HG03565 (cell line): Measurements from ENCODE around the gene RBM20.

Experiments
- ATAC-seq: cut with Tn5 transposase; IDR thresholded peaks from one replicate; pipeline ENCODE4 v1.9.1; 2021; ENCODE audit warnings: mild to moderate bottlenecking, moderate library complexity; ENCODE audit not compliant: unreplicated experiment

The RBM20 gene

DNA sequence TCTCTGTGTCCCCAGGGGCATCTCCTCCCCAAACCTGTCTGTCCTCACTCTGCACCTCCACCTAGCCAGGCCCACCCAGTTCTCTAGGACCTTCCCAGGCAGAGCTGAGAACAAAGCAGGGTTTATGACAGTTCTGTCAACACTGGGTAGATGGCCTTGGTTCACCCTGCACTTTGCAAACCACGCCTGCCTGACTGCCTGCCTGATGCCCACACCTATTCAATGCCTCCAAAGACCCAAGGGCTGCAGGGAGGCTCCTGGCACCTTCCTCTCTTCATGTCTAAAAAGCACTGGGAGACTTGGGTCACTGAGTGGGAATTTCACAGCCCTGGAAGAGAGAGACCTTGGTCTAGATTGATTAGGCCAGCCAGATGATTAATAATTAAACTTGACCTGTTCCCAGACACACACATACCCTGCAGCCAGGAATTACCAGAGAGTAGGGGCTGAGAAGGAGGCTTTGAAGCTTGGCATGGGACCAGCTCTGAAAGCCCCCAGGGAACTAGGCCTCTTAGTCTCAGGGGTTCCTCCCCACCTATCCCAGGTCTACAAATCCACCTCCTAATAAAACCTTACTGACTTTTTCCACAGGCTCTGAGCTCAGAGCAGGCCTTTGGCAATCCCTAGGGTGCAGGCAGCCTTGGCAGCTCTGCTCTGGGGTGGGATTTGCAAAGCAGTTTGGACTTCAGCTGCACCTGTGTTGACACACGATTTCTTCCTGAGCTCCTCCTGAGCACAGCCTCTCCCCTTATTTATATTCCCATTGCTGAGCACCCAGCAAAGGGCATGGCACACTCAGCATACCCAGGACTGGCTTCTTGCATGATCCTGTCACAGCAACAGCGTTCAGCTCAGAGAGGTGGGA is 201.9 kb downstream of the RBM20 start:
- no peak for ATAC-seq

DNA sequence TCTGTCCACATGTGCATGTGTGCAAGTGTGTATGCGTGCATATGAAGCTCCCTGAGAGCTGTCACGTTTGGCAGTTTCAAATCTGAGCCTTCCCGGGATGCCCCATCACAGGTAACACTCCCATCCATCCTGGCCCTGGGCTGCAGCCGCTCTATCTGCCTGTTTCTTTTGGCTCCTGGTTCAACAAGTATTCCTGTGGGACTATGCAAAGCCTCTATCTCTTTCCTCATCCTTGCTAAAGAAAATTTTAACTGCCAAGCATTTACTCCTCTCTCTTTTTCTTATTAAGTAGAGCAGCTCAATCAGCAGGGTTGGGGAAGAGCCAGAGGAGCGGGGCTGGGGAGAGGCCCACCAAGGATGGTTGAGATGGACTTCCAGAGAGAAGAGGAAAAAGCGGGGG is 203.2 kb downstream of the RBM20 start:
- ATAC-seq, result no peak

- ATAC-seq, result no peak
Measured at GRCh38 chr10:110848106-110848505, 204.0 kb downstream of the RBM20 start.

GRCh38 chr10:110850099-110850498 is 206.0 kb downstream of the RBM20 start:
- no peak for ATAC-seq

DNA sequence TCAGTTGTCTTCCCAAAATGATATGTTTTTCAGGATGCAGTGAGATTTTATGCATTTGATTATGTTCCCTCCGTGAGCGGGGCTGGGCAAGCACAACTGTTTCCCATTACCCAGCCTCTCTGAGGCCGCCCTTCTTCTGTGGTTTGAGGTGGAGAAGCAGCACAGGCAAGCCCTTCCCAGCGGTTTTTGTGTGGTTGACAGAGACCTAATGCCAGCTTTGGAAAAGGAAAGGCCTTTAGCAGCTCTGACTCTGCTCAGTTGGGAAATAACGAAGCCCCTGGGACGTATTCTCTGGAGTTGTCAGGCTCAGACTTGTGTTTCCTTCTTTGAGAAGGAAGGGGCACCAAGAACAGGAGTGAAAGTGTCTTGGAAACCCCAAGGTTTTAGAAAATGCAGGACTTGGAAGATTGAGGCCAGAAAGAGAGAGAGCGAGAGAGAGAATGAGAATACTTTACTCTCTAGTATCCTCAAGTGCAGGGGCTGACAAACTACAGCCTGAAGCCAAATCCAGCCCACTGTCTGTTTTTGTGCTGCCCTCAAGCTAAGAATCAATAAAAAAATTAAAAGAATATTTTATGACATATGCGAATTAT is 207.0 kb downstream of the RBM20 start:
- no peak for ATAC-seq

GRCh38 chr10:110852255-110852896 is 208.2 kb downstream of the RBM20 start:
- ATAC-seq, result no peak

GRCh38 chr10:110852947-110853346 is 208.8 kb downstream of the RBM20 start:
- ATAC-seq, result no peak

DNA sequence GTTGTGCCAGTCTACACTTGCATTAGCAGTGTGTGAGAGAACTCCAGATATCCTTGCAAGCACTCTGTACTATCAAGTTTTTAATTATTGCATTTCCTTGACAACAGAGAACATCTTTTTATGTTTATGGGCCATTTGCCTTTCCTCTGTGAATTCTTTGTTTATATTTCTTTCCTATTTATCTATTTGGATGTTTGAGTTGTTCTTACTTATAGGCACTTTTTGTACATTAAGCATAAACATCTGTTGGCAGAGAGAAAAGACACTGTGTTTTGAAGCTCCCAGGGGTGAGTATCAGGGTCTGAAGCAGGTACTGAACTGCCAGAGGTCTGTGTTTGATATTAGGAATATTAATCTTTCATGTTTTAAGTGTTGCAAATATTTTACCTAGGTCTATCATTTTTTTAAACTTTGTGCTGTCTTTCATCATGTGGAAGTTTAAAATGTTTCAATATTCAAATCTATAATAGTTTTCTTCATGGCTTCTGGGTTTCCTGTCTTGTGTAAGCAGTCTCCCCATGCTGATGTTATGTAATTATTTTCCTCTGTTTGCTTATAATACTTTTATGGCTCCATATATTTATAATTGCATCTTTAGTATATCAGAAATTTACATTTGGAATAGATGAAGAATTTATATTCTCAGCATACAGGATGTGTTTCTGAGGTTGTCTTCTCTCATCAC is 209.9 kb downstream of the RBM20 start:
- ATAC-seq, result no peak

DNA sequence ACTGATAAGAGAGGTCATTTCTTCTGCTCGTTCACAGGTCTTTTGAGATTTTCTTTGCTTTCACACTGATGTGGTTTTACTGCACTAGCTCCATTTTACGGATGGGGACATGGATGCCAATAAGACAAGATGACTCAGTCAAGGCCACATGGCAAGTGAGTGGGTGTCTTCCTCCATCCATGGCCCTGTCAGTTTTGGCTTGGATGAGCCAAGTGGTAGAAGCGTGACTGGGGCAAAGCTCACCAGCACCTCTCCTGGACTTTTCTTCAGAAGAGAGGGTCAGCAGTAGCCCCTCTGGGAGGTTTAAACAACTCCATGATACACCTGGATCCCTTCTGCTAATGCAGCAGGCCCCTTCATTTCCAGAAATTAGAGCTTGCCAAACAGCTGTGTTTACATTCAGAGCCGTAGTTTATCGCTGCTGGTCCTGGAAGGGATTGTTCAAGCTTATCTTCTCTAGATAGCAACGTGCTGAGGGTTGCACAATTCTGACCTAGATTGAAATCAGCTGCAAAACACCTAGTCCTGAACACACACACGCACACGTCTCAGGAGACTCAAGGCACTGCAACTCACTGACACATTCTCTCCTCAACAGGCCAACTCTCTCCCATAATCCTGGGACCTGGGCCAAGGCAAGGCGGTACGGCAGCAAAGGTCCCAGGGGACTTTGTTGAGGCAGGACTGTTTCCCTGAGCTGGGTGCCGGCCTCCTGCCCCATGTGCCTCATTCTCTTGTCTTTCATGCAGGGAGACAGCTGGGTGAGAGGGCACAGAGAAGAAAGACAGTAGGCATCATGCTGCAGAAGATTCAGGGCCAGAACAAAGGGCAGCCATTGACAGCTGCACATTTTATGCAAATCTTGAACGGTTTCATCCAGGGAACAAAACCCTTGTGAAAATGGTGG is 213.4 kb downstream of the RBM20 start:
- peak; percentile 30 for ATAC-seq

GRCh38 chr10:110858297-110858934 is 214.3 kb downstream of the RBM20 start:
- ATAC-seq, result no peak

DNA sequence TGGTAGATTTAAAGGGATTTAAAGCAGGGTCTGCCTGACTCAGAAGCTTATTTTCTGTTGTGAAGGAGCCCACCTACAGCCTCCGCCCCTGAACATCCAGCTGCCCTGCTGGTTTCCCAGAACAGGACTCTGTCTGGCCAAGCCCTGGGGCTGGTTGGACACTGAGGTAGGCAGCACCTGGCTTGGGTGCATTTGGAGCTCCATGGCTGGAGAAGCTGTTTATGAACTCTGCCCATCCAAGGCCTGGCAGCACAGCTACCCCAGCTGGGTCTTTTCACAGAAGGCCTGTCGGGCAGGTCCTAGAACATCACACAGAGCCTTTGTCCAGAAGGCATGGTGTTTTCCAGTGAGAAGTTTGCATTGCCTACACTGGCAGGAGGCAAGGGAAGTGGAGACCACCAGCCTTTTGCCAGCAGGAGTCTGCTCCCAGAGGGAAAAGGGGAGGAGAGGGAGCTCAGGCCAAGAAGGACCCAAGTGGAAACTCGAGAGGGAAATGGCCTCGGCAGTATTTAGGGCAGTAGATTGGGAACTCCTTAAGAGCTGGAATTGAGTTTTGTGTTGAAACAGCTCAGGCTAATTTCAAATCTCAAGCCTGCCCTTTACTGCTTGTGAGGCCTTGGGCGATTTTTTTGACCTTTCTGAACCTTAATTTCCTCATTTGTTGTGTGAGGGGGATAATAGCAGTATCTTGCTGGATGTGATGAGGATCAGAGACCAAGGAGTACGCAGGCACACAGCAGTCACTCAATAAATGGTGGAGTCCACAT is 215.3 kb downstream of the RBM20 start:
- ATAC-seq, result no peak

DNA sequence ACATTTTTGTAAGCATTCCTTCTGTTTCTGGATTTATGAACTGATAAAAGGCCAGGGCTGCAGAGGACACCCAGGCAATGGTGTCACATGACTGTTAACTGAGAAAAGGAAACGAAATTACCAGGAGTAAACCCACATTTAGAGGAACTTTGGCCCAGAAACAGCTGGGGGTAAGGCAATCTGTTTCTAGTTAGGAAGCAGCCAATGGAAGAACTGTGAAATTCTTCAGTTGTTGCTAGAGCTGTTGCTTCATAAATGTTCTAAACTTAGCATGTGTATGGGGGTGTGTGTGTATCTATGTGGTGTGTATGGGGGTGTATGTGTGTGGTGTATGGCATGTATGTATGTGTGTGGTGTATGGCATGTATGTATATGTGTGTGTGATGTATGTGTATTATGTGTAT is 215.8 kb downstream of the RBM20 start:
- no peak for ATAC-seq

GRCh38 chr10:110860576-110861241 is 216.6 kb downstream of the RBM20 start:
- peak; percentile 49 for ATAC-seq

DNA sequence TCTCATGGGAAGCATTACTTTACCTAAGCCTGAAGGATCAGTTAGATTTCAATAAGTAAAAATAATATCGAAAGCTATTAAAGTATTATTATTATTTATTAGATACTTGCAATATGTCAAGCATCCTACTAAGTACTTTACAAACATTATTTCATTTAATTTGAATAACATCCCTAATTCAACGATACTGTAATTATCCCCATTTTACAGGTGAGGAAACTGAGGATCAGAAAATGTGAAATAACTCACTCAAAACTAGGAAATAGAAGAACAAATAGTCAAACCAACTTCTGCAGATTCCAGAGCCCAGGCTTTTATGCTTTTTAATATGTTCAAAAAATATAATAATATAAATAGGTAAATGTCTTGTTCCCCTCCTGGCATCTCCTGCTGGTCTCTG is 217.3 kb downstream of the RBM20 start:
- no peak for ATAC-seq

- no peak for ATAC-seq
Measured at GRCh38 chr10:110861930-110862649, 218.0 kb downstream of the RBM20 start.

- no peak for ATAC-seq
Measured at GRCh38 chr10:110862961-110863360, 218.8 kb downstream of the RBM20 start.

DNA sequence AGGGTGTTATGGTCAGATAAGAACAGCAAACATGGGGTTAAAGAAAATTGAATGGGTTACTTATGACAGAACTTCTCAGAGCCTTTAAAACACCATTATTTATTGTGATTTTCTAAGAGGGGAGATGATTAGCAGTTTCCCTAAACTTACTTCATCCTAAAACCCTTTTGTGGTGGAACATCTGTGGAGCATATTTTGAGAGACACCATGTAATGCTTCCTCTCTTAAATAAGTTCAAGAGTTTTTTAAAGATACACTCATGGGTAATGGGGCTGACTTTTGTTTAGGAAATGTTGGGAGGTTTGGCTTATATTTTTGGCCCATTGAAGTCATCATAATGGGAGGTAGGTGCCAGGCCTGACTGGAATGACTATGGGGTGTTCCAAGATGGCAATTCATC is 219.2 kb downstream of the RBM20 start:
- ATAC-seq, result no peak

DNA sequence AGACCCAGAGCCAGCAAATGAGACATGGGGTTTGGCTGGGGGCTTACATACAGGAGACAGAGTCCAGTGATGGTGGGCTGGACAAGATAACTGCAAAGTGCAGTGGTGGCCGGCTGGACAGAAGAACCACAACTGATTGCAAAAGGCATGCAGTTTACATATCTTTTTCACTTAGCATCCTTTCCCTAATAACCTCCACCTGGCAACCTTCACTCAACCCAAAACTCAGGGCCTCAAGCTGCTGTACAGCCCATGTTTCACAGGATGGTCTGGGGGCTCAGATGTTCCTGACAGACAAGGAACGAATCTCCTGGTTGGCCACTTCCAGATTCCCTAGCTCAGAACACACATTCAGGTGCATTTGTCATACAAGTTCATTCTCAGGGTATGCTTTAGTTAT is 219.8 kb downstream of the RBM20 start:
- ATAC-seq, result no peak
